ENCODE measurements around the gene ANO2.

- TF ChIP-seq POLR2A (IDR thresholded peaks at IDR 0.05) (no peak), EP300 (IDR thresholded peaks at IDR 0.05; ENCODE audit: low read depth) (no peak)
Measured at GRCh38 chr12:5947006-5947405, 1.9 kb upstream of the ANO2 start.

Measured in transverse colon (tissue), 1 donor.